Endodermal cell (in vitro differentiated cells): ENCODE results near the gene PTPN22. TPM values are rescaled to one million over a fixed set of nuclear protein-coding genes. Genes with fewer than 3 reads are reported as not detected.

ENCODE experiments used
- DNase-seq: peaks from one replicate; pipeline ENCODE4 v3.0.0-alpha.2; 2017
- H3K27ac ChIP-seq: 2 replicates; pipeline ENCODE4 v1.5.1; 2013; ENCODE audit warnings: mild to moderate bottlenecking, low read depth, low read length, moderate library complexity
- H3K27me3 ChIP-seq: 2 replicates; pipeline ENCODE4 v1.6.1; 2013; ENCODE audit warnings: mild to moderate bottlenecking, low read length, moderate library complexity; ENCODE audit not compliant: insufficient read depth, control insufficient read depth, poor library complexity, severe bottlenecking
- H3K36me3 ChIP-seq: 2 replicates; pipeline ENCODE4 v1.7.0; 2013; ENCODE audit warnings: mild to moderate bottlenecking, low read length, moderate library complexity; ENCODE audit not compliant: control insufficient read depth, insufficient read depth
- H3K4me1 ChIP-seq: one replicate; pipeline ENCODE4 v1.7.0; 2013; ENCODE audit warnings: low read length; ENCODE audit not compliant: control insufficient read depth, insufficient read depth
- H3K4me3 ChIP-seq: 2 replicates; pipeline ENCODE4 v1.5.1; 2013; ENCODE audit warnings: mild to moderate bottlenecking, low read length, moderate library complexity
- H3K9ac ChIP-seq: 2 replicates; pipeline ENCODE4 v1.6.1; 2013; ENCODE audit warnings: mild to moderate bottlenecking, low read length, moderate library complexity; ENCODE audit not compliant: poor library complexity, severe bottlenecking; ENCODE audit errors: extremely low read depth
- H3K9me3 ChIP-seq: 2 replicates; pipeline ENCODE4 v1.6.1; 2013; ENCODE audit warnings: mild to moderate bottlenecking, low read length, moderate library complexity; ENCODE audit not compliant: control insufficient read depth
- H3K27ac Mint-ChIP-seq: 2 replicates; pipeline ENCODE4 v1.8.0; 2020; ENCODE audit warnings: mixed read lengths
- H3K27me3 Mint-ChIP-seq: 2 replicates; pipeline ENCODE4 v1.8.0; 2021; ENCODE audit warnings: mild to moderate bottlenecking, mixed read lengths; ENCODE audit not compliant: insufficient read depth
- H3K36me3 Mint-ChIP-seq: 2 replicates; pipeline ENCODE4 v1.8.0; 2020; ENCODE audit warnings: low read depth, mixed read lengths
- H3K4me1 Mint-ChIP-seq: 2 replicates; pipeline ENCODE4 v1.8.0; 2020; ENCODE audit warnings: mixed read lengths
- H3K4me3 Mint-ChIP-seq: 2 replicates; pipeline ENCODE4 v1.8.0; 2020; ENCODE audit warnings: mild to moderate bottlenecking, moderate library complexity, mixed read lengths
- H3K9me3 Mint-ChIP-seq: 2 replicates; pipeline ENCODE4 v1.8.0; 2020; ENCODE audit warnings: mild to moderate bottlenecking, mixed read lengths
- WGBS, 2 experiments: methylation state at CpG; one replicate each; pipeline versions ENCODE4 v1.1.5 to v1.1.7; 2013; ENCODE audit warnings: missing lambda C conversion rate in 2 of 2, mixed read lengths in 1 of 2; ENCODE audit not compliant: insufficient coverage in 1 of 2, insufficient read length in 1 of 2; 5-methylcytosine and 5-hydroxymethylcytosine counted together
- total RNA-seq, 2 donors: library from RNA; stranded (reverse); fragmentation: NEBNext Ultra II Directional in 1 of 2; extraction: Animal tissue kit (Norgen Biotek cat#: 25700) in 1 of 2; gene quantifications; 2 replicates in 1 of 2; 3 replicates in 1 of 2; pipeline ENCODE4 v1.2.1, GENCODE V29; 2021
- TF ChIP-seq, protein P1 (sequence below): fragments of 200-600 bp; sonication (generic); conservative IDR thresholded peaks from 2 replicates; pipeline ENCODE4 v1.5.0; 2021; ENCODE audit warnings: antibody characterized with exemption, mild to moderate bottlenecking

PTPN22 gene
- total RNA-seq, 2 donors from 2014 or later = not detected

DNA sequence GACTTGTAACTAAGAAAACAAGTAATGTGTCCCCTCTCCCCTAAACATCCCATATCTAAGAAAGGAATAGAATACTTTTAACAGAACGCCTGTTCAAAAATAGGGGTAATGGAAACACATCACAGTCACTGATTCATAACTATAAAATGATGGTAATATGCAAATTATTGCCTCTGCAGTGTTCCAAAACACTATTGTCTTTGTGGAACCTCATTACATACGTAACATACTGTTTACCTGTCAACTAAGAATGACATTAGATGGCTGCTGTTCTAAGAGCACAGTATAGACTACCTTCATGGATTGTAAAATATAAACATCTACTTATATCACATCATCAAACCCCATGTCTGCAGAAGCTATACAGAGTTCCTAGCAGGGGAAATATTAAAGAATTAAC is 19.3 kb upstream of the PTPN22 start:
- Mint-ChIP-seq H3K36me3 (peaks cover 2% of the 10 kb centered on the region), H3K4me3 (no peak overlapping the region), H3K27me3 (no peaks in the 10 kb centered on the region), H3K4me1 (peaks cover 4% of the 10 kb centered on the region), H3K9me3 (no peaks in the 10 kb centered on the region), H3K27ac (no peak overlapping the region)
- 56% methylated on average over 1 of the region's 2 CpGs; no CpG with 5 or more reads in 1 of the 2 experiments for WGBS, 2 experiments
- DNase-seq = no peak
- Histone ChIP-seq H3K36me3 (no peaks in the 10 kb centered on the region), H3K9me3 (no peaks in the 10 kb centered on the region), H3K27ac (no peak overlapping the region), H3K4me1 (no peaks in the 10 kb centered on the region), H3K9ac (no peak overlapping the region), H3K4me3 (no peak overlapping the region), H3K27me3 (no peaks in the 10 kb centered on the region)
- TF ChIP-seq, protein P1, sequence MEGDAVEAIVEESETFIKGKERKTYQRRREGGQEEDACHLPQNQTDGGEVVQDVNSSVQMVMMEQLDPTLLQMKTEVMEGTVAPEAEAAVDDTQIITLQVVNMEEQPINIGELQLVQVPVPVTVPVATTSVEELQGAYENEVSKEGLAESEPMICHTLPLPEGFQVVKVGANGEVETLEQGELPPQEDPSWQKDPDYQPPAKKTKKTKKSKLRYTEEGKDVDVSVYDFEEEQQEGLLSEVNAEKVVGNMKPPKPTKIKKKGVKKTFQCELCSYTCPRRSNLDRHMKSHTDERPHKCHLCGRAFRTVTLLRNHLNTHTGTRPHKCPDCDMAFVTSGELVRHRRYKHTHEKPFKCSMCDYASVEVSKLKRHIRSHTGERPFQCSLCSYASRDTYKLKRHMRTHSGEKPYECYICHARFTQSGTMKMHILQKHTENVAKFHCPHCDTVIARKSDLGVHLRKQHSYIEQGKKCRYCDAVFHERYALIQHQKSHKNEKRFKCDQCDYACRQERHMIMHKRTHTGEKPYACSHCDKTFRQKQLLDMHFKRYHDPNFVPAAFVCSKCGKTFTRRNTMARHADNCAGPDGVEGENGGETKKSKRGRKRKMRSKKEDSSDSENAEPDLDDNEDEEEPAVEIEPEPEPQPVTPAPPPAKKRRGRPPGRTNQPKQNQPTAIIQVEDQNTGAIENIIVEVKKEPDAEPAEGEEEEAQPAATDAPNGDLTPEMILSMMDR = no peak

GRCh38 chr1:113887402-113888175 is 16.1 kb upstream of the PTPN22 start, which contains the start of gene BCL2L15:
Gene BCL2L15, minus strand, starts transcription at chr1:113887581. Its CDS starts 206 bp downstream, at chr1:113887375.
- Histone ChIP-seq H3K9ac (no peak within 1 kb of the TSS), H3K4me3 (no peak within 1 kb of the TSS), H3K36me3 (no peaks in the 10 kb centered on the region), H3K4me1 (no peaks in the 10 kb centered on the region), H3K9me3 (no peaks in the 10 kb centered on the region), H3K27me3 (no peaks in the 10 kb centered on the region), H3K27ac (no peak within 1 kb of the TSS)
- Mint-ChIP-seq H3K27ac (no peak within 1 kb of the TSS), H3K36me3 (no peaks in the 10 kb centered on the region), H3K4me3 (no peak within 1 kb of the TSS), H3K4me1 (peaks cover 4% of the 10 kb centered on the region), H3K9me3 (no peaks in the 10 kb centered on the region), H3K27me3 (no peaks in the 10 kb centered on the region)
- TF ChIP-seq, protein P1 = no peak
- WGBS, 2 experiments = 87 to 92% methylated on average over 3 to 5 of the region's 6 CpGs
- DNase-seq = no peak

GRCh38 chr1:113886417-113887401 is 15.2 kb upstream of the PTPN22 start:
- Histone ChIP-seq H3K9ac (no peak overlapping the region), H3K27ac (no peak overlapping the region), H3K27me3 (no peaks in the 10 kb centered on the region), H3K4me1 (no peaks in the 10 kb centered on the region), H3K36me3 (no peaks in the 10 kb centered on the region), H3K9me3 (no peaks in the 10 kb centered on the region), H3K4me3 (no peak overlapping the region)
- Mint-ChIP-seq H3K27me3 (no peaks in the 10 kb centered on the region), H3K4me1 (peaks cover 4% of the 10 kb centered on the region), H3K4me3 (no peak overlapping the region), H3K36me3 (no peaks in the 10 kb centered on the region), H3K27ac (no peak overlapping the region), H3K9me3 (no peaks in the 10 kb centered on the region)
- TF ChIP-seq, protein P1 = no peak
- DNase-seq = no peak
- WGBS, 2 experiments = 90 to 93% methylated on average over 13 to 17 of the region's 17 CpGs
